Left renal cortex interstitium (tissue), 4 donors: ENCODE results near the gene MMP23B. TPM values are rescaled to one million over a fixed set of nuclear protein-coding genes. Genes with fewer than 3 reads are reported as not detected.

Experiments used
- DNase-seq, 4 donors: peaks; one replicate each; pipeline ENCODE4 v3.0.0-alpha.2; 2013; ENCODE audit warnings: low read depth in 4 of 4, low spot score in 2 of 4, missing footprints in 1 of 4
- polyA plus RNA-seq, 4 donors: library from polyadenylated mRNA; unstranded; fragments of 120-200 nt; gene quantifications; one replicate each; pipeline ENCODE4 v1.2.1, GENCODE V29; 2013; ENCODE audit not compliant: insufficient read length in 4 of 4

The MMP23B gene
- polyA plus RNA-seq, 4 donors, result 16.0 to 54.0 (median 37.4) TPM

DNA sequence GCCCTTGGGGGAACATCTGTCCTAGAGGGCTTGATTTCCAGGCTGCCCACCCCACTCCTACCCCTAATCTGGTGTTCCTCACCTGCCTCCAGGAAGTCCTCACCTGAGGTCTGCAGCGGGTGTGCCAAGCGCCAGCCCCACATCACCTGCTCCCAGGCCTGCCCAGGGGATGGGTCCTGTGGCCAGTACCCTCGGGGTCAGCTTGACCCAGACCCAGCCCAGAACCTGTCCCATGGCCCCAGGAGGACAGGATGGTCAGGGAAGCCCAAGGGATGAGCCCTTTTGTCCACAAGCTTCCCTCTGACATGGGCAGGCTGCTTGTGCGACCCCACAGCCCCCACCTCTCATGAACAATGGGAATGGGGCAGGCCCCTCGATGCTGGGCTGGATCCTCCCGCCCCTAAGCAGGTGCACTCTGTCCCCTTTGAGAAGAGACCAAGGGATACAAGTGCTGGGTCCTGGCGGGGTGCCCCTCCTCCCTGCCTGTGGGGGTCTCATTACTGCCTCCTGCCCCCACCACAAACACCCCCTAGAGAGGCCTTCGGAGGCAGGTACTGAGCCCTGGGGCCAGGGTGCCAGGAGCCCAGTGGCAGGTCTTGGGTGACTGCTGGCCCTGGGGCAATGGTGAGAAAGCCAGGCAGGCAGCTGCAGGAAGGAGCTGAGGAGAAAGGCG lies 13.4 kb upstream of the MMP23B start:
- DNase-seq, result no peak

DNA sequence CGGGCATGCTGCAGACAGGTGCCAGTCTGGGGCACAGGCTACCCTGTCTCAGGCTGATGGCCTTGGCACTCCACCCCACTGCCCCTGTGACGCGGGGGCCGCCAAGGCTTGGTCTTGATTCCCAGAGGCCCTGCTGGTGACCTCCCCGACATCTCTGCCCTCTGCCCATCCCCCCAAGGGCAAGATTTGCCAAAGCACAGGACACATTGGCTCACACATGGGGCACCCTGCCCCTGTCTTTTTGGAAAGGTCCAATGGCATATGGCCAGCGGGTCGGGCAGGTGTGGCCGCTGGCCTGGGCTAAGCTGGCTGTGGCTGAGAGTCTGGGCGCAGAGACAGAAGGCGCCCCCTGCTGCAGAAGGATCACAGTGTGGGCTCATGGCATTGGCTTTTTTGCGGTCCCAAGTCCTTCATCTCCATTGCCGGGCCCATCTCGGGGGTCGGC lies 12.0 kb upstream of the MMP23B start:
- no peak for DNase-seq

DNA sequence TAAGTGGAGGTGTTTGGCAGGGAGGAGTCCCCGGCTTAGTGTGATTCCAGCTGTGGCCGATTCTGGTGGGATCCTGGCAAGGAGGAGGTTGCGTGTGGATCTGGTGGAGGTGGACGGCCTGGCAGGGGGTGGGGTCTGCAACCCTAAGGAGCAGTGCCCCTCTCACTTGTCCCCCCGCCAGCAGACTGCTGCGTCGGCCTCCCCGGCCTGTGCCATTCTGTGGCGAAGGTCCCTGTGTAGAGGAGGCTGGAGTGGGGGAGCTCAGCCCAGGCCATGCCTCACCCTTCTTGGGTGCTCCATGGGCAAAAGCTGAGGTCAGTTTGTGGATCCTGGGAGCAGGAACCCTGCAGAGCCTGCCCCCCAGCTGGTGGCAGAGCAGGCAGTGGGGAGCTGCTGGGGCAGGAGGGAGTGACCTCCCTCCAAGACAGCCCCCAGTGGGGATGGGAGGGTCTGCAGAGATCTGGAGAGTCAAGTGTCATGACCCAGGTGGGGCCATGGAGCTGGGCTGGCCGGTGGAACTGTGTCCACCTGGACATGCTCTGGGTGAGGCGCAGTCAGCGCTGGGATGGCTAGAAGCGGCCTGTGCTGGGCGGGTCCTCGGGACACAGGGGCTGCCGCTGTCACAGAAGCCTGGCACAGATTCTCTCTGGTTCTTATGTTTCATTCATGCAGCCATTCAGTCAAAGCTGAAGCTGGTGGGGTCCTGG lies 11.4 kb upstream of the MMP23B start:
- DNase-seq, result no peak

DNA sequence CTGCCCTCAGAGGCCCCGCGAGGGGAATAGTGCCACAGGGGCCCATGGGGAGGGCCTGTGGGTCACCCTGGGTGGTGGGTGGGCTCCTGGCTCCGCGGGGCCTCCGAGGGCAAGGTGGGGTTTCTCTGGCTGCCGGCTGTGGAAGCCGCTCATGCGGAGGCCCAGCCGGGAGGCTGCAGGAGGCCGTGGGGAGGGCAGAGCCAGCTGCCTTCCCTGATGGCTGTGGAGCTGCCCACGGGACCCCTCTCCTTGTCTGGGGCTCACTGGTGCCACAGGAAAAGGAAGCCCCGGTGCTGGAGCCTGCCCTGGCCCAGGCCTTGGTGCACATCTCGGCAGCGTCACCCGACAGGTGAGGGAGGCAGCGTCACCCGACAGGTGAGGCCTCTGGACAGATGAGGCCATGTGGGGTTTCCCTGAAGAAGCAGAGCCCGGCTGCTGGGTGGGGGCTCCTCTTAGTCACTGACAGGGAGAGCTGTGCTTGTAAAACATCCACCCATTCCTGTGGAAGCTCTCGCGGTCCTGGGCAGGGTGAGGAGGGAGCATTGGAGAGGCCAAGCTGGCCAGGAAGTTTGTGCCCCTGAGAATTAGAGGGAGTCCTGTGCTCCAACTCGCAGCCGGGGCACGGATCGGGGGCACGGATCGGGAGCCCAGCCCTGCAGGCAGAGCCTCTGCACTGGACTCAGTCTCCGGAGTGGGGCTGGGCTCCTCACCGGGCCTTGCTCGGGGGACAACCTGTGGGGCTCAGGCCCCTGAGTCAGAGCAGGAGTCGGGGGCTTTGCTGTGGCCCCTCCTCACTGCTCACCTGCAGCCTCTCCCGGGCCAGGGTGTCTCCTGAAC lies 10.6 kb upstream of the MMP23B start:
- no peak for DNase-seq

DNA sequence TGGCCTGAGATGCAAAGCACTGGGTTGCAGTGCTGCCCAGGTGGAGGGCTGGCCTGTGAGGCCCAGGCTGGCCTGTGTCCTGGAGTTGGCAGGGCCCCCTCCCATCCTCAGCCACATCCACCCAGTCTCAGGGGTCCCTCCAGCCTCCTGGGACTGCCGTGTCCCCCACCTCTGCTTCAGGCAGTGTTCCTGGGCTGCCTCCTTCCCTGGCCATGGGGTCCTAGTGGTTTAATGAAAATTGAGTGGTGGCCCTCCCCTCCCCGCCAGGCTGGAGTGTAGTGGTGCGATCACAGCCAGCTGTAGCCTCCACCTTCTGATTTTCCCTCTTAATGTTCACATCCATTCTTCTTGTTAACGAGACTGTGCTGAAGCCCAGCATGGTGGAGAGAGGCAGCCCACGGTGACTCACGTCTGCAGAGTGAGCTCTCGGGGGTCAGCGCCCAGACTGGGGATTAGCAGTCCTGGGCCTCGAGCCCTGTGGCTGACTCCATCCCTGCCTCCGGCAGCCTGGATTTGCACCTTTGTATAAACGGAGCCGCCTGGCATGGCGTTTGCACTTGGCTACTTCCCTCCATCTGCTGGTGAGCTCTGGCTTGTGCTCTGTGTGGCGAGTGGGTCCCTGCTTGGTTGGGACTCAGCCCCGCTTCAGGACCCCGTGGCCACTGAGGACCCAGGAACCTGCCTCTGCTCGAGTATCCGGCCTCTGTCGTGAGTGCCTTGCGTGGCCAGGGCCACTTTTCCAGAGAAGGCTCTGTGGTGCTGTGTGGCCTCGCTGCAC lies 9.8 kb upstream of the MMP23B start:
- DNase-seq, result no peak

DNA sequence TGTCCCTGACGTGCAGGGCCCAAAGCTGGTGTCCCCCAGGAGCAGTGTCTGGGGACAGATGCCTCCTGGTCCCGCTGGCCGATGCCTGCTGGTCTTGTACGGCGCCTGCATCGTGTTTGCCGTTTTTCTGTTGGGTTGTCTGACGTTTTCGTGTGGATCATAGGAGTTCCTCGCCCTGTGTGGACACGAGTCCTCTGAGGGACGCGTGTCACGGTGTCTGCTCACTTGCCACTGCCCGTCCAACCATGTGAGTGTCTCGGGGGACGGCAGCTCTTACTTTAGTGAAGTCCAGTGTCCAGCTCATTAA lies 9.2 kb upstream of the MMP23B start:
- no peak for DNase-seq

DNA sequence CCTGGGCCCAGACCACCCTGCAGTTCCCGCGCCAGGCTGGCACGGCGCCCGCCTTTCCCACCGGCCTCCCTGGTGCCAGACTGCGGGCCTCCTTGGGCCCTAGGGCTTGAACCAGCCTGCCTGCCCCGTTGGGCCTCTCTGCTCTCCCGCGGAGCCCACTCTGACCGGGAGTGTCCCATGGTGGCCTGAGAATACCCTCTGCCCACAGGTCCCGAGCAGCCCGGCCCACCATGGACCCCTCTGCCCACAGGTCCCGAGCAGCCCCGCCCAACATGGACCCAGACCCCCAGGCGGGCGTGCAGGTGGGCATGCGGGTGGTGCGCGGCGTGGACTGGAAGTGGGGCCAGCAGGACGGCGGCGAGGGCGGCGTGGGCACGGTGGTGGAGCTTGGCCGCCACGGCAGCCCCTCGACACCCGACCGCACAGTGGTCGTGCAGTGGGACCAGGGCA lies 8.8 kb upstream of the MMP23B start:
- no peak for DNase-seq

DNA sequence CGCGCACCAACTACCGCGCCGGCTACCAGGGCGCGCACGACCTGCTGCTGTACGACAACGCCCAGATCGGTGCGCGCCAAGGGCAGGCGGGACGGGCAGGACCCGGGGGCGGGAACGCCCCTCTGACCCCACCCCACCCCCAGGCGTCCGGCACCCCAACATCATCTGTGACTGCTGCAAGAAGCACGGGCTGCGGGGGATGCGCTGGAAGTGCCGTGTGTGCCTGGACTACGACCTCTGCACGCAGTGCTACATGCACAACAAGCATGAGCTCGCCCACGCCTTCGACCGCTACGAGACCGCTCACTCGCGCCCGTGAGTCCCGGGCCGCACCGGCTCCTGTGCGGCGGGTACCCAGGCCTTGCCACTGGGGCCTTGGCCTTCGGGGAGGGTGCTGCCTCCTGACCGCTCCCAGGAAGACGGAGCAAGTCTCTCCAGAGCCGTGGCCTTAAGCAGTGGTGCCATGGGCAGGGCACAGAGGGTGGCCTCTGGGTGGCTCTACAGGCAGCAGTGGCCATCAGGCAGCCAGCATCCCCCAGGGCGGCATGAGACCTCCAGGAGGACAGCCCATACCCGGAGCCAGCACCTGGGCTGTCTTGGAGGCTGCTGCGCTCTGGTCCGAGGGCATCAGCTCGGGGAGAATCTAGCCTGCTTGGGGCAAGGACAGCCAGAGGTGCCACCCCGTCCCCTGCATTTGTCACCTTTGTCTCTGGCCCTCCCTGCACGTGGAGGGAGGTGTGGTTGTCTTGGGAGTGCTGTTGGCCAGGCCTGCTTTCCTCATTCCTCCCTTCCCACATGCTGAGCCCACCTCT lies 8.1 kb upstream of the MMP23B start:
- no peak for DNase-seq

DNA sequence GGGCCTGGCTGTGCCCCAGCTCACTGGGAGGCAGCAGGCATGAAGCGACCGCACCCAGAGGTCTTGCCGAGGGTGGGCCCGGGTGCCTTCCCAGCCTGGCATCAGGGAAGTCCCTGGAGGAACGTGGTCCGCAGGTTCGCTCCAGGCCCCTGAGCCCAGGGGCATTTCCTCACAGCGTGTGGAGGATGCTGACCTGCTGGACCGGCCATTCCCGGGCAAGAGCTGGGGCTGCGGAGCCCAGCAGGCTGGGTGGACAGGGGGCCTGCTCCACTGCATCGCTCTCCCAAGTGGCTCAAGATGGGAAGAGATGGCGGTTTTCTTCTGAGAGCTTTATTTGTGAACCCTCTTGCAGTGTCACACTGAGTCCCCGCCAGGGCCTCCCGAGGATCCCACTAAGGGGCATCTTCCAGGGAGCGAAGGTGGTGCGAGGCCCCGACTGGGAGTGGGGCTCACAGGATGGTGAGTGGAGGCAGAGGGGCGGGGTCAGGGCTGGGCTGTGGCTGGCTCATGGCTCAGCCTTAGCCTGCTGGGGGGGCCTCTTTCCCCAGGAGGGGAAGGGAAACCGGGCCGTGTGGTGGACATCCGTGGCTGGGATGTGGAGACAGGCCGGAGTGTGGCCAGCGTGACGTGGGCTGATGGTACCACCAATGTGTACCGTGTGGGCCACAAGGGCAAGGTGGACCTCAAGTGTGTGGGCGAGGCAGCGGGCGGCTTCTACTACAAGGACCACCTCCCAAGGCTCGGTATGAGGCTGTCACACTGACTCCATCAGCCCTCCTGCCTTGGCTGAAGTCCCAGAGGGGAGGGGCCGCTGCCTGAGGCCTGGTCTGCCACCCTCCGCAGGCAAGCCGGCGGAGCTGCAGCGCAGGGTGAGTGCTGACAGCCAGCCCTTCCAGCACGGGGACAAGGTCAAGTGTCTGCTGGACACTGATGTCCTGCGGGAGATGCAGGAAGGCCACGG lies 7.2 kb upstream of the MMP23B start:
- DNase-seq, result no peak

DNA sequence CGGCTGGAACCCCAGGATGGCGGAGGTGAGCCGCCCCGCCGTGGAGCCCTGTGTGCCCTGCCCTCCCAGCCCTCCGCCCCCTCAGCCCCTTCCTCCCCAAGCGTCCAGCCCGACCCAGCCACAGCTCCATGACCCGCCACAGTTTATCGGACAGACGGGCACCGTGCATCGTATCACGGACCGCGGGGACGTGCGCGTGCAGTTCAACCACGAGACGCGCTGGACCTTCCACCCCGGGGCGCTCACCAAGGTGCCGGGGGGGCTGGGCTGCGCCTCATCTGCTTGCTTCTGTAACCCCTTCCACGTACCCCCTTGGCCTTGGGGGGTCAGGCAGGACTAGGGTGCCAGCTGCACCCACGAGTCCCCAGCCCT lies 6.6 kb upstream of the MMP23B start:
- no peak for DNase-seq

DNA sequence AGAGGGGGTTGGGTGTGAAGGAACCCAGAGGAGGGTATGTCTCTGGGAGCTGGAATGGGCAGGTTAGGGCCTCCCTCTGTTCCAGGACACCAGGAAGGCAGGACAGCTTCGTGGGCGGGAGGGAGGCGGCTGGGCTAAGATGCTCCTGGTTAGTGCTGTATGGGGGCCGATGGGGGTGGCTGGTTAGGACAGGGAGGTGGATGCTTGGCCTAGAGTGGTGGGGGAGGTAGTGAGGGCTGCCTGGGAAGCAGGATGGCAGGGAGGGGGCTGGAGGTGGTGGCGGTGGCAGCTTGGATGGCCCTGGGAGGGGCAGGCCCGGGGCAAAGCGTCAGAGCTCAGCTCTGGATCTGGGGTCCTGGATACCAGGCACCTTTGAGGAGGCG lies 6.2 kb upstream of the MMP23B start:
- no peak for DNase-seq

DNA sequence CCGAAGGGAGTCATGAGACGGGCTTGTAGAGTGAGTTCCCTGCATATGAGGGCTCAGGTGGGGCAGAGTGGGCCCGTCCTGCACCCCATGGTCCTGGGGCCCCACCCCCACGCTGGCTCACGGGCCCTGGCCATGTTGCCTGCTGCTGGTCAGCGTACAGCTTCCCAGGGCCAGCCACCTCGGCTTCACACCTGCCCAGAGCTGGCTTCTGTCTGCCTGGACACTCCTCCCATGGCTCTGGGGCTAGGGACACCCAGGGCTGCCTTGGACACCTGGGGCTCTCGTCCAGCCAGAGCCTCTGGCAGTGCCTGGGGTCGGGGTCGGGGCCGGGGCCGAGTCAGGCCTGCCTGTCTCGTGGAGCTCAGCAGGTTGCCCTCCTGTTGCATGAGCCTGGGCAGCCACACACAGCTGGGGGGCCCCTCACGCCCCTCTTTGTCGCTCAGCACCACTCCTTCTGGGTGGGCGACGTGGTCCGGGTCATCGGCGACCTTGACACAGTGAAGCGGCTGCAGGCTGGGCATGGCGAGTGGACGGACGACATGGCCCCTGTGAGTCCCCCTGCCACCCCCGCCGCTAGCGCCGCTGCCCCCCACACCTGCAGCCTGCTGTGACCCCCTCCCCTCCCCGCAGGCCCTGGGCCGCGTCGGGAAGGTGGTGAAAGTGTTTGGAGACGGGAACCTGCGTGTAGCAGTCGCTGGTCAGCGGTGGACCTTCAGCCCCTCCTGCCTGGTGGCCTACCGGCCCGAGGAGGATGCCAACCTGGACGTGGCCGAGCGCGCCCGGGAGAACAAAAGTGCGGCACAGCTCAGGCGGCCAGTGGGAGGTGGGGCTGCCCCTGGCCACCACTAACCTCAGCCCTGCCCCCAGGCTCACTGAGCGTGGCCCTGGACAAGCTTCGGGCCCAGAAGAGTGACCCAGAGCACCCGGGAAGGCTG lies 5.5 kb upstream of the MMP23B start:
- DNase-seq, result no peak

DNA sequence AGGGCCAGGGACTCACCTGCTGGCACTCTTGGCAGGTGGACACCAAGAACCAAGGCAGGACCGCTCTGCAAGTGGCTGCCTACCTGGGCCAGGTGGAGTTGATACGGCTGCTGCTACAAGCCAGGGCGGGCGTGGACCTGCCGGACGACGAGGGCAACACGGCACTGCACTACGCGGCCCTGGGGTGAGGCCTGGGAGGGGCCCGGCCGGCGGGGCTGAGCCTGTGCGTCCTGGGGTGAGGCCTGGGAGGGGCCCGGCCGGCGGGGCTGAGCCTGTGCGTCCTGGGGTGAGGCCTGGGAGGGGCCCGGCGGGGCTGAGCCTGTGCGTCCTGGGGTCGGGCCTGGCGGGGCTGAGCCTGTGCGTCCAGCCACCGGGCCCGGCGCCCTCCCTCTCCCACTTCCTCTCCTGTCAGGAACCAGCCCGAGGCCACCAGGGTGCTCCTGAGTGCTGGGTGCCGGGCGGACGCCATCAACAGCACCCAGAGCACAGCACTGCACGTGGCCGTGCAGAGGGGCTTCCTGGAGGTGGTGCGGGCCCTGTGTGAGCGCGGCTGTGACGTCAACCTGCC lies 4.6 kb upstream of the MMP23B start:
- no peak for DNase-seq

DNA sequence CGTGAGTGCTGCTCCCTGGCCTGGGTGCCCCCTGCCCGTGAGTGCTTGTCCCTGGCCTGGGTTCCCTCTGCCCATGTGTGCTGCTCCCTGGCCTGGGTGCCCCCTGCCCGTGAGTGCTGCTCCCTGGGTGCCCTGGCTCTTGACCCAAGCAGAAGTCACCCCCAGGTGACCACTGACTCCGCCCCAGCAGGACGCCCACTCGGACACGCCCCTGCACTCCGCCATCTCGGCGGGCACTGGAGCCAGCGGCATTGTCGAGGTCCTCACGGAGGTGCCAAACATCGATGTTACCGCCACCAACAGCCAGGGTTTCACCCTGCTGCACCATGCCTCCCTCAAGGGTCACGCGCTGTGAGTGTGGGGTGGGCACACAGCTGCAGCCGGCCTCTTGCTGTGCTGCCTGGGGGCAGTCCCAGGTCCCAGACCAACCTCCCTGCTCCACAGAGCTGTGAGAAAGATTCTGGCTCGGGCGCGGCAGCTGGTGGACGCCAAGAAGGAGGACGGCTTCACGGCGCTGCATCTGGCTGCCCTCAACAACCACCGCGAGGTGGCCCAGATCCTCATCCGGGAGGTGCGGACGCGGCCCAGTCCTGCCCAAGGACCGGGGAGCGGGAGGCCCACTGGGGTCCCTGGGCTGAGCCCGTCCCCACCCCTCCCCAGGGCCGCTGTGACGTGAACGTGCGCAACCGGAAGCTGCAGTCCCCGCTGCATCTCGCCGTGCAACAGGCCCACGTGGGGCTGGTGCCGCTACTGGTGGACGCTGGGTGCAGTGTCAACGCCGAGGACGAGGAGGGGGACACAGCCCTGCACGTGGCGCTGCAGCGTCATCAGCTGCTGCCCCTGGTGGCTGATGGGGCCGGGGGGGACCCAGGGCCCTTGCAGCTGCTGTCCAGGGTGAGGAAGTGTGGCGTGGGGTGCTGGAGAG lies 3.9 kb upstream of the MMP23B start:
- no peak for DNase-seq

DNA sequence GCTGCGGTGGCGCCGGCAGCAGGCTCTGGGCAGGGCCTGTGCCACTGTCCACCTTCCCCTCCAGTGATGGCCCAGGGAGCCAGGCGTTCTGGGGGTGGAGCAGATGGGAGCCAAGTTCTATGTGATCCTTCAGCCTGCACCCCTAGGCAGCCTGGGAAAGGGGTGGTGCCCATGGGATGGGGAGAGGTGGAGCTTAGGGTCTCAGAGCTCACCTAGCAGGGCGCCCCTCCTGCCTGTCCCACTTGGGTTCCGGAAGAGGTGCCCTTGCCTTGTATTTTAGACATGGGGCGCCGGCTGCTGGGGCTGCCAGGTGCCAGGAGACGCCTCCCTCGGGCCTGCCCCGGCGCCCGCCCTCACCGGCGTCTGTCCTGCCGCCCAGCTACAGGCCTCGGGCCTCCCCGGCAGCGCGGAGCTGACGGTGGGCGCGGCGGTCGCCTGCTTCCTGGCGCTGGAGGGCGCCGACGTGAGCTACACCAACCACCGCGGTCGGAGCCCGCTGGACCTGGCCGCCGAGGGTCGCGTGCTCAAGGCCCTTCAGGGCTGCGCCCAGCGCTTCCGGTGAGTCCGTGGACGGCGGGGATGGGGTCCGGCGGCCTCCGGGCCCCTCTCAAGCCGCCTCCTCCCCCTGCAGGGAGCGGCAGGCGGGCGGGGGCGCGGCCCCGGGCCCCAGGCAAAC lies 3.1 kb upstream of the MMP23B start:
- DNase-seq, result no peak
